HG03039 (cell line): ENCODE results near the gene IL17RD.

Experiments used
- ATAC-seq: cut with Tn5 transposase; IDR thresholded peaks from one replicate; pipeline ENCODE4 v1.9.1; 2021; ENCODE audit warnings: mild to moderate bottlenecking, moderate library complexity; ENCODE audit not compliant: unreplicated experiment

IL17RD gene

GRCh38 chr3:57158813-57159738, 6.1 kb downstream of the IL17RD start:
- ATAC-seq, result no peak

GRCh38 chr3:57158325-57158724, 6.8 kb downstream of the IL17RD start:
- no peak for ATAC-seq

- no peak for ATAC-seq
Measured at GRCh38 chr3:57157545-57157944, 7.6 kb downstream of the IL17RD start.

GRCh38 chr3:57155310-57155643, 9.9 kb downstream of the IL17RD start:
- no peak for ATAC-seq

GRCh38 chr3:57154470-57155309, 10.5 kb downstream of the IL17RD start:
- ATAC-seq, result no peak

- no peak for ATAC-seq
Measured at GRCh38 chr3:57152151-57153143, 12.7 kb downstream of the IL17RD start.

GRCh38 chr3:57151749-57152148, 13.4 kb downstream of the IL17RD start:
- no peak for ATAC-seq

- ATAC-seq, result no peak
Measured at GRCh38 chr3:57151021-57151449, 14.1 kb downstream of the IL17RD start.

- ATAC-seq, result no peak
Measured at GRCh38 chr3:57150113-57150581, 15.0 kb downstream of the IL17RD start.

- ATAC-seq, result no peak
Measured at GRCh38 chr3:57147071-57147470, 18.1 kb downstream of the IL17RD start.

- ATAC-seq, result no peak
Measured at GRCh38 chr3:57145852-57146251, 19.3 kb downstream of the IL17RD start.

- no peak for ATAC-seq
Measured at GRCh38 chr3:57144952-57145351, 20.2 kb downstream of the IL17RD start.

GRCh38 chr3:57143886-57144459, 21.2 kb downstream of the IL17RD start:
- no peak for ATAC-seq

- ATAC-seq, result no peak
Measured at GRCh38 chr3:57142411-57142723, 22.8 kb downstream of the IL17RD start.

- ATAC-seq, result no peak
Measured at GRCh38 chr3:57141719-57142410, 23.3 kb downstream of the IL17RD start.

GRCh38 chr3:57140894-57141293, 24.3 kb downstream of the IL17RD start:
- ATAC-seq, result no peak

GRCh38 chr3:57135964-57136719, 29.0 kb downstream of the IL17RD start:
- no peak for ATAC-seq

- no peak for ATAC-seq
Measured at GRCh38 chr3:57133157-57133556, 32.0 kb downstream of the IL17RD start.

GRCh38 chr3:57132674-57133073, 32.5 kb downstream of the IL17RD start:
- no peak for ATAC-seq
